ENCODE results near the gene ENTR1.
"Not testable (repeated sequence)": the region's sequence is repeated elsewhere in the genome, so short reads cannot be mapped to it uniquely, and the experiment has no call there.

Gene ENTR1

DNA sequence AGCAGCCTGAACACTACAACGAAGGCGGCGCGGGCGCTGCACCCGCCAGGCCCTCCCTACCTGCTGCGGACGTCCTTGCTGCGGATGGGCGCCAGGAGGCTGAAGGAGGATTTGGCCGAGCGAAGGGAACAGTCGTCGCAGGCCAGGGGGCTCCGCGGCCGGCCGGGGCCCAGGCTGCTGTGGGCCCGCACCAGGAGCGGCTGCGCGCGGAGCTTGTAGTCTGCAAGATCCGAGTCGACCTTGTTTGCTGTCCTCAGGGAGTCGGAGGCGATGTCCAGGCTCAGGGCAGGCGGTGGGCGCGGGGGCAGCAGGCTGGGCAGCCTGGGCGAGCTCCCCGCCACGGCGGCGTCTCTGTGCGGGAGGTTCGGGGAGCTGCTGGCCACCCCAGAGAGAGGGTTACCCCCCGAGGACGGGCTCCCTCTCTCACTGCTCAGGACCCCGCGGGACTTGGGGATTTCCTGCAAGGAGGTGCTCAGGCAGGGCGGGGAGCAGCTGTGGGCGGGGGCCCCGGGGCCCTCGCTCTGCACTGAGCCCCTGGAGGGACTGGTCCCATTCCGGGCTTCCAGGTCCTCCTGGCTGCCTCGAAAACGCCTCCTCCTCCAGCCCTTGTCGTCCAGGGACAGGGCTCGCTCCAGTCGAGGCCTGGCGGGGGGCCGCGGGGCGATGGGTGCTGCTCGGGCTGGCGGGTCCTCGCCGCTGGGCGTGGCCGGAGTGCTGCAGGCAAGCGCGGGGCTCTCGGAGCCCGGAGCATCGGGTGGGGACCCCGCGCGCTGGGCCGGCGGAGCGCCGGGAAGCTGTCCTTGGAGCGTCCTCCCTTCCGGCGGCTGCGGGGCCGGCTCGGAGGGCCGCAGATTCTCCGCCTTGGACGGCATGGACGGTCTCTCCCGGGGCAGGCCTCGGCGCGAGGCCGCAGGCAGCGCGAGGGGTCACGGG lies 28.4 kb upstream of the ENTR1 start:
- DNase-seq (ENCODE audit: low read depth) = peak; percentile 63

DNA sequence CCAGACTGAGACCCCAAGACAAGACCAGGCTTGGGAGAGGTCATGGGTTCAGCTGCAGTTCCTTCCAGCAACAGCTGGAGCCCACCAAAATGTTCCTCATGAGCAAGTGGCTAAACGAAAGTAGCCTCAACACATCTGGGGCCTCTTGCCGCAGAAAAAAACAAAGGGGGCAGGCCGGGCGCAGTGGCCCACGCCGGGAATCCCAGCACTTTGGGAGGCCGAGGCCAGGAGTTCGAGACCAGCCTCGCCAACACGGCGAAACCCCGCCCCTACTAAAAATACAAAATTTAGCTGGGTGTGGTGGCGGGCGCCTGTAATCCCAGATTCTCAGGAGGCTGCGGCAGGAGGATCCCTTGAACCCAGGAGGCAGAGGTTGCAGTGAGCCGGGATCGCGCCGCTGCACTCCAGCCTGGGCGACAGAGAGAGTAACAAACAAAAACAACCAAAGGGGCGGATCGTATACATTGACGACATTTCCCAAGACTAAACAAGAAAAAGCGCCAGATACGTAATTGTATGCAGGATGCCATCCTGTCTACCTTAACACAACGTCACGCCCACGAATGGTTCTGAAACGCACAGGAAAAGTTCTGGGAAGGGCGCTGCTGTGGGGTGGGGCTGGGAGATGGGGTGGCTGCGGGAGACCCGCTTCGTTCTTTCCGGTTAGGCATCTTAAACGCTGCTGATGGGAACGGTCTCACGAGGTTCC lies 27.6 kb upstream of the ENTR1 start:
- no peak for DNase-seq (ENCODE audit: low read depth)

GRCh38 chr9:136437430-136437829 lies 27.0 kb upstream of the ENTR1 start:
- DNase-seq (ENCODE audit: low read depth) = peak; percentile 20

DNA sequence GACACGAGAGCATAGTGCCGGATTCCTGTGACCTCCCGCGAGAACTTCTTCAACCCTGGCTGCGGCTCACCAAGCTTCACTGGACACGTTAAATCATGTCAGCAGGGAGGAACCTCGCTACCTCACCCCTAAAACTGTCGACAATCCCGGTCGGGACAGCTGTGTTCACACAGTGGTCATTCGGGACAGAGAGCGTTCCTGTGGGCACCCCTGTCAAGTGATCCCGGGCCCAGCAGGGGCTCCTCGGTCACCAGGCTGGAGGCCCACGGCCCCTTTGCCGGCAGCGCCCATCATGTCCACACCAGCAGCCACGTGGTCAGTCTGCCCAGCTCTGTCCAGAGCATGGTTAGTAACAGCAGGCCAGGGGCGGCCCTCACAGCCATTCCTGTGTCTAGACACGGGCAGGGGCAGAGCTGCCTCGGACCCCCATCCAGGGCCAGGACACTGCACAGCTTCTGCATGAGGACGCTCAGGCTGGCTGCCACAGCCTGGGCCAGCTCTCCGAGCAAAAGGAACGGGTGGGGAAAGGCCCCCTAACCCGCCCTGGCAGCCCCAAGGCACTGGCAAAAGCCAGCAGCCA lies 25.7 kb upstream of the ENTR1 start:
- no peak for DNase-seq (ENCODE audit: low read depth)

DNA sequence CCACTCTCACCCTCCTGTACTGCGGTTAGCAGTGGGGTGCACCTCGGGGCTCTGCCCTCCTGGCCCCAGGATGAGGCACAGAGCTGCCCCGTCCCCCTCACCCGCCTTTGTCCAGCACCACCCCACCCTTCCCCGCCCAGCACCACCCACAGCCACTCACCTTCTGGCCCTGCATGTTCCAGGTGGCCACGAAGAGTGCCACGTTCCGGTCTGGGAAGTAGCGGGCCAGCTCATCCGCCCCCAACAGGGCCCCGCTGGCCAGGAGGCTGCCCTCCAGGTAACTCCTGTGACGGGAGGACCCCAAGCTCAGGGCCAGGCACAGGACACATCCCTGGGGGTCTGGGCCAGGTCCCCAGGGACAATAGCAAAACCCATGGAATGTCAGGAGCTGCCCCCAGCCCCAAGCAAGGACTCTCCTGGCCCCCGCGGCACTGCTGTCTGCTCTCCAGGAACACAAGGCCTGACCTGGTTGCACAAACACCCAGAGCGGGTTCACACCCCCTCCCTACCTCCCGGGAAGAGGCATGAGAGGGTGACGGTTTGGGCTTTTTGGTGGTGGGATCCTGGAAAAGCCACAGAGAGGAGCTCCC lies 24.3 kb upstream of the ENTR1 start:
- no peak for DNase-seq (ENCODE audit: low read depth)

GRCh38 chr9:136433849-136434579 lies 23.6 kb upstream of the ENTR1 start:
- DNase-seq (ENCODE audit: low read depth) = no peak

GRCh38 chr9:136433043-136433715 lies 22.8 kb upstream of the ENTR1 start:
- DNase-seq (ENCODE audit: low read depth) = no peak

DNA sequence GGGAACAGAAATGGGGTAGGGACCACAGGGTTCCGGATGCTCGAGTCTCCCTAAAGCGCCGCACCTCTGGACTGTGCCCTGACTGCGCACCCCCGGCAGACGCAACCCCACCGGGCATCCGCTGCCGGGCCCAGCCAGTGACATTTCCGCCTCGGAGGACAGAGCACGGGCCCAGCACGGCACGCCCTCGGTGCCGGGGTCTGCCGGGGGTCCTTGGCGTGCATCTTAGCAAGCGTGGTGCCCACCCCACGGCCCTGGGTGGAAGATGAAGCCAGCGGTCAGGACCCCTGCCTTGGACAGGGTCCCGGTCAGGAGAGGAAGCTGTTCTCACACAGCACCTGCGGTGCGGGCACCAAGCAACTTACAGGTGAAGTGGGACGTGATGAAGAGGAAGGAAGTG lies 22.2 kb upstream of the ENTR1 start:
- DNase-seq (ENCODE audit: low read depth) = no peak

DNA sequence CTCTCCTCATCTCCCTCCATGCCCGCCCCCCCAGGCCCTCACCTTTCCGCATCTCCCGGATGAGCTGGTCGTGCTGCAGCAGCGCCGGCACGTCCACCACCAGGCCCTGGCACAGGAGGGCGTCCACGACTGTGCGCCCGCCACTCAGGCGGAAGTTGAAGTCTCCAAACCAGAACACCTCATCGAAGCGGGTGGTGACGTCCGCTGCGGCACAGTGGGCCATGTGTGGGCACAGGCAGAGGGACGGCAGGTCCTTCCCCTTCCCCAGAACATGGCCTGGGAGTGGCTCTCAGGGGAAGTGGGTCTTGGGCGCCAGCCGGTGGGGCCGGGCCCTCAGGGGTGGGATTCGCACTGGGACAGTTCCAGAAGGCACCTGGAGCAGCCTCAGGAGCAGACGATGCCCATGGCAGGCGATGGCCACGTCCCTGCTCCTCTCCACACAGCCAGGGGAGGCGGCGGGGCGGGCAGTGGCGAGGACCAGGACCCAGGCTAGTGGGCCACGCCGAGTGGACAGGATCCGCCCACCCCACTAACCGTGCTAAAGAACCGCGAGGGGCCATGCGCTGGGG lies 21.5 kb upstream of the ENTR1 start:
- no peak for DNase-seq (ENCODE audit: low read depth)

GRCh38 chr9:136430588-136431234 lies 20.3 kb upstream of the ENTR1 start:
- no peak for DNase-seq (ENCODE audit: low read depth)

- DNase-seq (ENCODE audit: low read depth) = no peak
These were observed 19.5 kb upstream of the ENTR1 start for GRCh38 chr9:136429683-136430491.

GRCh38 chr9:136429075-136429628 lies 18.7 kb upstream of the ENTR1 start:
- DNase-seq (ENCODE audit: low read depth) = no peak

DNA sequence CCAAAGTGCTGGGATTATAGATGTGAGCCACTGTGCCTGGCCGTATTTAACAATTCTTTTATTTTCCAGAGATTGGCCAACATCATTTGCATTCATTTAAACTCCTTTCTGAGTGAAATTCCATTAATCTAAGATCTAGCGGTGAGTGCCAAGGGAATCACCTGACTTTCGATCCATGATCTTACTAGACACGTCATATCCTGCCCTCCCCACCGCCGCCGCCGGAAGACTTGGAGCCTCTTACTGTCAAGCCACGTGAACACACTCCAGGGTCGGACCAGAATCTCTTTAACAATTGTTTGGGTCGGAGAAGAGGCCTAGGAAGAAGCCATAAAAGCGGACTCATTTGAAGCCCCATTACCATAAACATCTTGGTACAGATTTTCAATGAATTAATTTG lies 16.4 kb upstream of the ENTR1 start:
- DNase-seq (ENCODE audit: low read depth) = no peak

- not testable (repeated sequence) for DNase-seq (ENCODE audit: low read depth)
These were observed 15.0 kb upstream of the ENTR1 start for GRCh38 chr9:136425367-136425766.

DNA sequence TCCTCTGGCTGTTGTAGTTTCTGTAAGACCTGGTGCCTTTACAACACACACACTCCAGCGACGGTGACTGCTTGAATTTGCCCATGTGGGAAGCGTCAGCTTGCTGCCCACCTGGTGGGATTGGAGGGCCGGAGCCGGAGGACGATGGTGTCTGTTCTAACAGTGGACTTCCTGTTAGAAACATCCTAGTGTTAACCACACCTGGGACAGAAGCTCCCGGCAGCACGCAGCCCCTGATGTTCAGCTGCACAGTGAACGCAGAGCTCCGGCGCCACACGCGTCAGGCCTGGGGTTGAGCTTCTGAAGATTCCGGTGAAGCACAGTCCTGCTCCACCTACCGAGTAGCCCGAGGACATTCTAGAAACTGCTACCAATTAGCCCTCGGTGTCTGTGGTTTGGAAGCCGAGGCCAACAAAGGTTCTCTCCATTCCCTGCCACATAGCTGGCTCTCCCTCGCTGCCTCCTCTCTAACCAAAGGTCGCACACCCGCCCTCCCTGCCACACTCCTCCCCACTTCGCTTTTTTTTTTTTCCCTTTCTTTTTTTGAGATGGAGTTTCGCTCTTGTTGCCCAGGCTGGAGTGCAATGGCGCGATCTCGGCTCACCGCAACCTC lies 14.4 kb upstream of the ENTR1 start:
- no peak for DNase-seq (ENCODE audit: low read depth)

DNA sequence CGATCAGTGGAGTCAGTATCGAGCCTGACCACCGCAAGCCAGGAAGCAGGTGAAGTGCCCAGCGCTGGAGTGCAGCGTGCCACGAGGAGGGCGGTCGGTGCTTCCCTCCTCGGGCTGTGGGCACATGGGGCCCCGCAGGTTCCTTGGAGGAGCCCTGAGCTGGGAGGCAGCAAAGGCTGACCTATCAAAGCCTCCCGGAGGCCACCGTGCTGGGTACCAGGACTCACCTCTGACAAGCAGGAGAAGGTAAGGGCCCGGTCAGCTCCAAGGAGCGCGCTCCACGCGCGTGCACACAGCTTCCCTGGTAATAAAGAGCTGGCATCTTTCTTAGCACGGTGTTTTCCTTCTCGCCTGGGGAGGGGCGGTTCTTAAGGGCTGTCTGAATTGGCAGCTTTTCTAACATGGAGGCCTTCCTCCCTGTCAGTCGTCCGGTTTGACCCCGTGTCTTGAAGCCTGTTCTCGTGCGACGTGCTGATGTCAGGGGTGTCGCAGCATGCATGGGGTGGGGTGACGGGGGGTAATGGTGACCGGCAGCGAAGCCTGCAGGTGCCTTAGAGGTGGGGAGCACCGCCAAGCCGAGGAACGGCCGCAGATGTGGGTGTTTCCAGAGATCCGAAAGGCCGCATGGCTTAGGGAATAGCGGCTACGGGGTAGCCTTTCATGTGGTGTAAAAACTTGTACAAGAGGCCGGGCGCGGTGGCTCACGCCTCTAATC lies 13.2 kb upstream of the ENTR1 start:
- DNase-seq (ENCODE audit: low read depth) = no peak

DNA sequence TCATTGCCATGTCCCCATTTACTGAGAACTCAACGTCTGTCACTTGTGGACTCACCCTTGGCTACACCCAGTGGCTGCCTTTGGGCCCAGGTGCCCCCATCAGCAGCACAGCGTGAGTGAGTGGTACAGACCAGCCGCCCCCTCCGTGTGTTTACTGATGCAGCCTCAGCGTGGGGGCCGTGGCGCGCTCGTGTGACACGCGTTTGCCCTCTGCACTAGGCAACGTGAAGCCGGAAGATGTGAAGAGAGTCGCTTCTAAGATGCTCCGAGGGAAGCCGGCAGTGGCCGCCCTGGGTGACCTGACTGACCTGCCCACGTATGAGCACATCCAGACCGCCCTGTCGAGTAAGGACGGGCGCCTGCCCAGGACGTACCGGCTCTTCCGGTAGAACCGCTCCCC lies 12.5 kb upstream of the ENTR1 start:
- no peak for DNase-seq (ENCODE audit: low read depth)

DNA sequence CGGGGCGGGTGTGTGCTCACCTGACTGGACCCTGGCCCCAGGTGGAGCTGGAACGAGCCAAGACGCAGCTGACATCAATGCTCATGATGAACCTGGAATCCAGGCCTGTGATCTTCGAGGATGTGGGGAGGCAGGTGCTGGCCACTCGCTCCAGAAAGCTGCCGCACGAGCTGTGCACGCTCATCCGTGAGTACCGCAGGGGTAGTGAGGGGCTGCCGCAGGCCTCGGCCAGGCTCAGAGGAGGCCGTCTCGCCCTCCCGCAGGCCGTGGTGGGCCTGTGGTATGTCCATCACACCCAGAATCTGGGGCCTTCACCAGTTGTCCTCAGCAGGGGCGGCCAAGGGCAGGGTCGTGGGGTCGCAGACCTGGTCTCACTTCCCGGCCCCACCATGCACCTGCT lies 11.4 kb upstream of the ENTR1 start:
- no peak for DNase-seq (ENCODE audit: low read depth)

Measured in ELR (cell line).